GM18517 (cell line): ENCODE results near the gene D2HGDH.
"Not testable (repeated sequence)": the region's sequence is repeated elsewhere in the genome, so short reads cannot be mapped to it uniquely, and the experiment has no call there.

ENCODE experiments used
- ATAC-seq: cut with Tn5 transposase; IDR thresholded peaks from one replicate; pipeline ENCODE4 v1.9.1; 2021; ENCODE audit warnings: mild to moderate bottlenecking, moderate library complexity; ENCODE audit not compliant: unreplicated experiment

The D2HGDH gene

GRCh38 chr2:241791385-241791784 is 57.0 kb downstream of the D2HGDH start:
- not testable (repeated sequence) for ATAC-seq

GRCh38 chr2:241793385-241793784 is 59.0 kb downstream of the D2HGDH start:
- ATAC-seq, result no peak

DNA sequence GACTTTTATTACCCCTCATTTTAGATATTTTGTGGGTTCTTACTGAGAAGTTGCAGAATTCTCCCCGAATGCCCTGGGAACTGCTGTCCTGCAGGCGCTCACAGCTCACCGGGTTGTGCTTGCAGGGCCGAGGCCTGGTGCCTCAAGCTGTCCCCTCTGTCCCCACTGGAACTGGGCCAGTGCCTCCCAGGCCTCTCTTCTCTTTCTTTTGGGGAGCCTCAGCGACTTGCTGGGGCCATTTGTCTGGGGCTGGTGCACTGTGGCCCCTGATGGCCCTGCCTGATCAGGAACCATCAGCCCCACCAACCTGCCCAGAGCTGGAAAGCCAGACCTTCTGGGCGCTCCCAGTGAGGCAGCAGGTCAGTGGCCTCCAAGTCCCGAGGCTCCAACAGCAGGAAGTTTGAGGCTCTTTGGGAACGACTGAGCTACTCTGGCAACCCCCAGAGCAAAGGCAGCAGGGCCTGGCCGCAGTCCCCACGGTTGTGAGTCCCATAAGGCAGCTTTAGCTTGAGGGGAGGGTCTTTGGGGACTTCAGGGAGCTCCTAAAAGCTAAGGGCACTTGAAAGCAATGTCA is 59.9 kb downstream of the D2HGDH start:
- no peak for ATAC-seq

- no peak for ATAC-seq
These were observed 60.9 kb downstream of the D2HGDH start for GRCh38 chr2:241795021-241795999.

DNA sequence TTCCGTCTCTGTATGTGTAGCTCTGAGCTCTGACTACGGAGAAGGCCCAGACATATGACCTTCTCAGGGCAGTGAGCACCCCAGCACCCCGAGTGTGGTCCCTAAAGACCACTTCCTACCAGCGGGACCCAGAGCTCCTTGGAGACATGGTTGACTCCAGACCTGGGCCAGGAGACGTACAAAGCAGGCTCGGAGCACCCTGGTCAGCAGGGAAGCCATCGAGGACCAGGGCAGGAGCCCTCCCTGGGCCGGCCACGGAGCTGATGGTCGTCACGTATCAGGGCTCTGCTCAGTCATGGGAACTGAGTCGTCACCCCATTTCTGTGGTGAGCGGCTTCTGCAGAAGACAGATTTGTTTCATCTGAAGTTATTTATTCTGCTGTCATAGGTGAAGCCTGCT is 61.8 kb downstream of the D2HGDH start:
- ATAC-seq, result no peak

- no peak for ATAC-seq
These were observed 62.2 kb downstream of the D2HGDH start for GRCh38 chr2:241796610-241797138.

- no peak for ATAC-seq
These were observed 63.1 kb downstream of the D2HGDH start for GRCh38 chr2:241797441-241798080.

GRCh38 chr2:241798081-241798630 is 63.7 kb downstream of the D2HGDH start:
- ATAC-seq, result no peak

- ATAC-seq, result no peak
These were observed 64.4 kb downstream of the D2HGDH start for GRCh38 chr2:241798631-241799521.

DNA sequence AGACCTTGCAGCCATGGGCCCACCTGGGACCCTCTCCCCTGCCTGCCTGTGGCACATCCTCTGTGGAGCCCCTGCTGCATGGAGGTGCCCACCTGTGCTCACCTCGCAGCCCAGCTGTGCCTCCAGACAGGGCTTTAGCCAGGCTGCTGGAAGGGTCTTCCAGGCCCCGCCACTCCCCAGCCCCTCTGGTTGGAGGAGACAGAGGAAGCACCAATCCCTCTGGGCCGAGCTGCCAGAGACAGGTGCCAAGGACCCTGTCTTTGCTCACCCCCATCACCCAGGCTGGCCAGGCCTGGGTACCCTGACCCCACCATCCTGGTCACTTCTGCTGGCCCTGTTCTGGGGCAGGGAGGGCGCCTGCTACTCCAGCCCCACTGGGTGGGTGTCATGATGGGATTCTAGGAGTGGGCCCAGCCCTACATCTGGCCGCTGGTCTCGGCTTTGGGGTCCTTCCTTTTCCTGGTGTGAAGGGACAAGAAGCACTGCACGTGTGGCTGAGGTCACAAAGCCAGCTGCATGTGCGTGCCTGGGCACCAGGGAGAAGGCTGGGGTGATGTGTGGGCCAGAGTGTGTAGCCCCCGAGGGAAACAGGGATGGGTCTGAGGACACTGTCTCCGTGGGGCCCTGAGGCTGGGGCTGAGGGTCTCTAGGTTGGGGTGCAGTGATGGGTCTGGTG is 65.2 kb downstream of the D2HGDH start:
- no peak for ATAC-seq

DNA sequence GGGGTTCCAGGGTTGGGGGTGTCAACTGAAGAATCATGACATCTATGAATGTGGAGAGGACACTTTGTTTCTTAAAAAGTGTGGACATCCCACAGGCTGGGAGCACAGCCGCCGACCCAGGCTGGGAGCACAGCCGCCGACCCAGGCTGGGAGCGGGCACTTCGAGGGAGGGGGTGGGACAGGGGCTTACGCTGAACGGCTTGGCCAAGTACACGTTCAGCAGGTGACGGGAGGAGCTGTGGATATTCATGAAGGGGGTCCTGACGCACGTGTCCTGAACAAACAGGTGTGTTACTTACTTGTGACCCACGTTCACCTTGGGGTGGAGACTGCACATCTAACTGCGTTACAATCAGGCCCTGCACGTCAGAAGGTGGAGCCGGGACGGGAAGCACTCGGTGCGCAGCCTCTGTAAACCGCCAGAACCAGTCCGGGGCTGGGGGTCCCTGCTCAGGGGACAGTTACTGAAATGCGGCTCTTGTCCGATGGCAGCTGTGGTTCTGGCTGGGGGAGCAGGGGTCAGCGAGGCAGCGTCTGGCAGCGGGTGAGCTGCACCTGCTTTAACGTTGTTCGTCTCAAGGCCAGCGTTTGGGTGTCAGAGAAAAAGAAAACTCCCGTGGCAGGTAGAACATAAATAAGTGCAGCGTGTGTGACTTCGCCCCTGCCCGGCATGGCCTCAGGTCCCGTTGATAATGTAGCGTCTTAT is 65.9 kb downstream of the D2HGDH start:
- ATAC-seq, result not testable (repeated sequence)

DNA sequence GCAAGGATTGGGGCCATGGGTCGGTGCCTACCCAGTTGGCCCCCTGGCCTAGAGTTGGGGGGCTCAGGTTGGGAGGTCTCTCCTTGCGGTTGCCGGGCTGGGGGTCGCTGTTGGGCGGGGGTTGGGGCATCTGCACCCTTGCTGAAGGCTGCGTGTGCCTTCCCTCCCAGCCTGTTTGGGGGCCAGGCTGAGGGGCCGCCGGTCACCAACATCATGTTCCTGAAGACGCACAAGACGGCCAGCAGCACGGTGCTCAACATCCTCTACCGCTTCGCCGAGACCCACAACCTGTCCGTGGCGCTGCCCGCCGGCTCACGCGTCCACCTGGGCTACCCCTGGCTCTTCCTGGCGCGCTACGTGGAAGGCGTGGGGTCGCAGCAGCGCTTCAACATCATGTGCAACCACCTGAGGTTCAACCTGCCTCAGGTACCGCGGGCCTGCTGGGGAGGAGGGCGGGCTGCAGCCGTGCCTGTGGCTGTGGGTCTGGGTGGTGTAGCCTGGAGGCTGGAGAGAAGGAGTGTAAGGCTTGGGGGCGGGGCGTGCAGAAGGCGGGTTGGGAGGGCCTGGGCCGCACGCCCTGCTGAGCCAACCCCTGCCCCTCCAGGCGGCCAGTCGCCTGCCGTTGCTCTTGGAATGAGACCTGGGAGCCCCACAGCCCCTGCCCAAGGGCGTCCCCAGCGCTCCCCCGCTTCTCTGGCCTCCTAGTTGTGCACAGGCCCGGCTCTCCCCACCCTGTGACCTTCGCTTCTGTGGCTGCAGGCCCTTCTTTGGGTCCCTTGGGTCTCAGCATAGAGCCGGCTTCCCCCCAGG is 67.4 kb downstream of the D2HGDH start:
- no peak for ATAC-seq

DNA sequence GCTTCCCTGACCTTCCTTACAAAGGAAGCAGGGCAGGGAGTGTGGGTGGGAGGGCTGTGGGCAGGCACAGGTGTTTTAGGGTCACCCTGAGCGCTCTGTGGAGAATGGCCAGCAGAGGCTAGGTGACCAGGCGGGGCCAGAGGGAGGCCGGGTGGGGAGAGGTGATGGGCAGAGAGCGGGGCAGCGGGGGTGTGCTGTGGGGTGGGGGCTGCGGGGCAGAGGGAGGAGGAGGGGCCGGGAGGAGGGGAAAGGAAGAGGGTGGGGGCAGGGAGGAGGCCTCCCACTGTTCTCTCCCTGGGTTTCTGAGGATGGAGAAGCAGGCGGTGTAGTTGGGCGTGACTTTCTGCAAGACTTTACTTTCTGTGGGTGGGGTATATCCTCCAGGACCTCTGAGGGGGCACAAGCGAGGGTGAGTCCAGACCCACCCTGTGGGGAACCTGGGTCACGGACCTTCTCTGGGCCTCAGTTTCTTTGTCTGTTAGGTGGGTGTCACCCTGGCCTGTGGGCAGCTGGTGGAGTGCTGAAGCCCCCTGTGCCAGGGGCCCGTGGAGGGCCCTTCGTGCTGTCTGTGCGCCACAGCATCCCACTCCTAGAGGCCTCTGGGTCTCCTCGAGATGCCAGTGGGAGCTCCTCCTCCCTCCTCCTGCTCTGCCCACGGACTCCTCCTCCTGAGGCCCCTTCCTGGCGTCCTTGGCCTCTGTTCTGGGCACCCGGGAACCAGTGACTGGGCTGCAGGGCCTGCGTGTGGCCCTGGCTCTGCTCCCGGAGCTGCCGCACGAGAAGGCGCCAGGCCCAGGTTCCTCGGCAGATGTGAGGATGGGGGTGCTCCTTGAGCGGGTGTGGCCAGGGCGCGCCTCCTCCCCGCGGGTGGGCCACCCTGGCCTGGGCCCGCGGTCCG is 68.2 kb downstream of the D2HGDH start:
- no peak for ATAC-seq

DNA sequence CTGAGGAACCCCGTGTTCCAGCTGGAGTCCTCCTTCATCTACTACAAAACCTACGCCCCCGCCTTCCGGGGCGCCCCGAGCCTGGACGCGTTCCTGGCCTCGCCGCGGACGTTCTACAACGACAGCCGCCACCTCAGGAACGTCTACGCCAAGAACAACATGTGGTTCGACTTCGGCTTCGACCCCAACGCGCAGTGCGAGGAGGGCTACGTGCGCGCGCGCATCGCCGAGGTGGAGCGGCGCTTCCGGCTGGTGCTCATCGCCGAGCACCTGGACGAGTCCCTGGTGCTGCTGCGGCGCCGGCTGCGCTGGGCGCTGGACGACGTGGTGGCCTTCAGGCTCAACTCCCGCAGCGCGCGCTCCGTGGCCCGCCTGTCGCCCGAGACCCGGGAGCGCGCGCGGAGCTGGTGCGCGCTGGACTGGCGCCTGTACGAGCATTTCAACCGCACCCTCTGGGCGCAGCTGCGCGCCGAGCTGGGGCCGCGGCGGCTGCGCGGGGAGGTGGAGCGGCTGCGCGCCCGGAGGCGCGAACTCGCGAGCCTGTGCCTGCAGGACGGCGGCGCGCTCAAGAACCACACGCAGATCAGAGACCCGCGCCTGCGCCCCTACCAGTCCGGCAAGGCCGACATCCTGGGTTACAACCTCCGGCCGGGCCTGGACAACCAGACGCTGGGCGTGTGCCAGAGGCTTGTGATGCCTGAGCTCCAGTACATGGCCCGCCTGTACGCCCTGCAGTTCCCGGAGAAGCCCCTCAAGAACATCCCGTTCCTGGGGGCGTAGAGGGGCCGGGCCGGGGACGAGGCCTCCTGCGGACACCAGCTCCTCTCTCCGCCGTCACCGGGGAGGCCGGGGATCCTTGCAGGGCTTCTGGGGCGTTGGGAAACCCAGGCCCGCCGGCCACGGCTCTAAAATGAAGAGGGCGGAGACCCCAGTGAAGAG is 69.2 kb downstream of the D2HGDH start:
- no peak for ATAC-seq

GRCh38 chr2:241804326-241805229 is 70.1 kb downstream of the D2HGDH start:
- ATAC-seq, result no peak
